Measurements from ENCODE around the gene TOX3. TPM values are rescaled to one million over a fixed set of nuclear protein-coding genes. Genes with fewer than 3 reads are reported as not detected.

TOX3 gene
- total RNA-seq, 2 experiments from 2014 or later = not detected

GRCh38 chr16:52437277-52437670, 109.7 kb downstream of the TOX3 start:
- Mint-ChIP-seq H3K27ac (no peak overlapping the region), H3K27me3 (no peaks in the 10 kb centered on the region), H3K36me3 (ENCODE audit: low read depth) (no peaks in the 10 kb centered on the region), H3K9me3 (peaks cover 6% of the 10 kb centered on the region), H3K4me1 (no peaks in the 10 kb centered on the region), H3K4me3 (no peak overlapping the region)
- ChIA-PET POLR2A (no interaction called here), CTCF (no interaction called here)
- no peak for DNase-seq

GRCh38 chr16:52436339-52437276, 110.3 kb downstream of the TOX3 start:
- Mint-ChIP-seq H3K27ac (no peak overlapping the region), H3K9me3 (peaks cover 8% of the 10 kb centered on the region), H3K4me1 (no peaks in the 10 kb centered on the region), H3K27me3 (no peaks in the 10 kb centered on the region), H3K4me3 (no peak overlapping the region), H3K36me3 (ENCODE audit: low read depth) (no peaks in the 10 kb centered on the region)
- no peak for DNase-seq
- ChIA-PET CTCF (no interaction called here), POLR2A (no interaction called here)

GRCh38 chr16:52434224-52434623, 112.7 kb downstream of the TOX3 start:
- H3K9me3 Mint-ChIP-seq = peaks cover 2% of the 10 kb centered on the region
- no peak for DNase-seq
- ChIA-PET CTCF (no interaction called here), POLR2A (no interaction called here)
- no peaks in the 10 kb centered on the region for H3K36me3 Mint-ChIP-seq (ENCODE audit: low read depth)
- H3K27ac Mint-ChIP-seq = no peak overlapping the region
- H3K4me1 Mint-ChIP-seq = no peaks in the 10 kb centered on the region
- no peak overlapping the region for H3K4me3 Mint-ChIP-seq
- no peaks in the 10 kb centered on the region for H3K27me3 Mint-ChIP-seq

GRCh38 chr16:52433643-52434042, 113.3 kb downstream of the TOX3 start:
- Mint-ChIP-seq H3K4me1 (no peaks in the 10 kb centered on the region), H3K4me3 (no peak overlapping the region), H3K27me3 (no peaks in the 10 kb centered on the region), H3K27ac (no peak overlapping the region), H3K9me3 (peaks cover 2% of the 10 kb centered on the region), H3K36me3 (ENCODE audit: low read depth) (no peaks in the 10 kb centered on the region)
- POLR2A ChIA-PET = no interaction called here
- CTCF ChIA-PET = no interaction called here
- no peak for DNase-seq

- ChIA-PET CTCF (no interaction called here), POLR2A (no interaction called here)
- Mint-ChIP-seq H3K9me3 (peaks cover 2% of the 10 kb centered on the region), H3K36me3 (ENCODE audit: low read depth) (no peaks in the 10 kb centered on the region), H3K4me3 (no peak overlapping the region), H3K27ac (no peak overlapping the region), H3K4me1 (no peaks in the 10 kb centered on the region), H3K27me3 (no peaks in the 10 kb centered on the region)
- DNase-seq = no peak
Measured at GRCh38 chr16:52424591-52424990, 122.4 kb downstream of the TOX3 start.

GRCh38 chr16:52422307-52422706, 124.6 kb downstream of the TOX3 start:
- POLR2A ChIA-PET = no interaction called here
- H3K4me1 Mint-ChIP-seq = no peaks in the 10 kb centered on the region
- no peak overlapping the region for H3K4me3 Mint-ChIP-seq
- no peak overlapping the region for H3K27ac Mint-ChIP-seq
- H3K27me3 Mint-ChIP-seq = no peaks in the 10 kb centered on the region
- CTCF ChIA-PET = no interaction called here
- H3K9me3 Mint-ChIP-seq = peaks cover 2% of the 10 kb centered on the region
- no peaks in the 10 kb centered on the region for H3K36me3 Mint-ChIP-seq (ENCODE audit: low read depth)
- no peak for DNase-seq

GRCh38 chr16:52418201-52418600, 128.7 kb downstream of the TOX3 start:
- Mint-ChIP-seq H3K4me1 (no peaks in the 10 kb centered on the region), H3K27me3 (no peaks in the 10 kb centered on the region), H3K4me3 (no peak overlapping the region), H3K27ac (no peak overlapping the region), H3K36me3 (ENCODE audit: low read depth) (no peaks in the 10 kb centered on the region), H3K9me3 (peaks cover 2% of the 10 kb centered on the region)
- POLR2A ChIA-PET = no interaction called here
- DNase-seq = no peak
- CTCF ChIA-PET = no interaction called here

- POLR2A ChIA-PET = no interaction called here
- no peak overlapping the region for H3K27ac Mint-ChIP-seq
- CTCF ChIA-PET = no interaction called here
- H3K27me3 Mint-ChIP-seq = no peaks in the 10 kb centered on the region
- DNase-seq = no peak
- no peaks in the 10 kb centered on the region for H3K36me3 Mint-ChIP-seq (ENCODE audit: low read depth)
- H3K4me1 Mint-ChIP-seq = no peaks in the 10 kb centered on the region
- H3K4me3 Mint-ChIP-seq = no peak overlapping the region
- H3K9me3 Mint-ChIP-seq = peaks cover 2% of the 10 kb centered on the region
Measured at GRCh38 chr16:52416888-52417287, 130.1 kb downstream of the TOX3 start.

- Mint-ChIP-seq H3K9me3 (no peaks in the 10 kb centered on the region), H3K36me3 (ENCODE audit: low read depth) (no peaks in the 10 kb centered on the region), H3K4me3 (no peak overlapping the region), H3K27ac (no peak overlapping the region), H3K27me3 (no peaks in the 10 kb centered on the region), H3K4me1 (no peaks in the 10 kb centered on the region)
- DNase-seq = no peak
- ChIA-PET POLR2A (no interaction called here), CTCF (no interaction called here)
Measured at GRCh38 chr16:52411011-52411410, 135.9 kb downstream of the TOX3 start.

GRCh38 chr16:52408191-52408845, 138.6 kb downstream of the TOX3 start:
- Mint-ChIP-seq H3K27ac (no peak overlapping the region), H3K36me3 (ENCODE audit: low read depth) (no peaks in the 10 kb centered on the region), H3K9me3 (no peaks in the 10 kb centered on the region), H3K4me1 (no peaks in the 10 kb centered on the region), H3K4me3 (no peak overlapping the region), H3K27me3 (no peaks in the 10 kb centered on the region)
- no peak for DNase-seq
- CTCF ChIA-PET = no interaction called here
- POLR2A ChIA-PET = no interaction called here

GRCh38 chr16:52407778-52408177, 139.2 kb downstream of the TOX3 start:
- Mint-ChIP-seq H3K27ac (no peak overlapping the region), H3K4me1 (no peaks in the 10 kb centered on the region), H3K36me3 (ENCODE audit: low read depth) (no peaks in the 10 kb centered on the region), H3K27me3 (no peaks in the 10 kb centered on the region), H3K9me3 (no peaks in the 10 kb centered on the region), H3K4me3 (no peak overlapping the region)
- no peak for DNase-seq
- ChIA-PET CTCF (no interaction called here), POLR2A (no interaction called here)

- H3K36me3 Mint-ChIP-seq (ENCODE audit: low read depth) = no peaks in the 10 kb centered on the region
- no peak for DNase-seq
- H3K27ac Mint-ChIP-seq = no peak overlapping the region
- no peak overlapping the region for H3K4me3 Mint-ChIP-seq
- H3K27me3 Mint-ChIP-seq = no peaks in the 10 kb centered on the region
- CTCF ChIA-PET = no interaction called here
- H3K4me1 Mint-ChIP-seq = no peaks in the 10 kb centered on the region
- no peaks in the 10 kb centered on the region for H3K9me3 Mint-ChIP-seq
- POLR2A ChIA-PET = no interaction called here
Measured at GRCh38 chr16:52405441-52405840, 141.5 kb downstream of the TOX3 start.

- DNase-seq = no peak
- CTCF ChIA-PET = no interaction called here
- Mint-ChIP-seq H3K4me3 (no peak overlapping the region), H3K27me3 (no peaks in the 10 kb centered on the region), H3K9me3 (no peaks in the 10 kb centered on the region), H3K36me3 (ENCODE audit: low read depth) (no peaks in the 10 kb centered on the region), H3K4me1 (no peaks in the 10 kb centered on the region), H3K27ac (no peak overlapping the region)
- POLR2A ChIA-PET = no interaction called here
Measured at GRCh38 chr16:52404546-52404945, 142.4 kb downstream of the TOX3 start.

- Mint-ChIP-seq H3K4me1 (no peaks in the 10 kb centered on the region), H3K36me3 (ENCODE audit: low read depth) (no peaks in the 10 kb centered on the region), H3K9me3 (peaks cover 5% of the 10 kb centered on the region), H3K27me3 (no peaks in the 10 kb centered on the region), H3K4me3 (no peak overlapping the region), H3K27ac (no peak overlapping the region)
- ChIA-PET POLR2A (no interaction called here), CTCF (interaction anchor here (1.5 kb wide), 1 partner anchor 14 kb away, joined by 3 read pairs; no protein-coding TSS in a partner anchor)
- no peak for DNase-seq
Measured at GRCh38 chr16:52399116-52399515, 147.8 kb downstream of the TOX3 start.

All from activated CD4-positive, alpha-beta T cell treated with anti-CD3 and anti-CD28 coated beads, Interleukin-2, amount 10 ng/mL, durations not matched to agents 7 days and 5 days (primary cell).